Transverse colon (tissue), 4 donors: ENCODE data around the gene COL23A1.
"Not testable (repeated sequence)": the region's sequence is repeated elsewhere in the genome, so short reads cannot be mapped to it uniquely, and the experiment has no call there.

Experiments used
- CTCF ChIP-seq, 5 experiments: fragments of 200-600 bp in 3 of 5; fragments of 450-650 bp in 2 of 5; sonication (generic) in 3 of 5; IDR thresholded peaks; 1 replicate in 2 of 5; 2 replicates in 3 of 5; pipeline ENCODE4 v1.5.1; 2016 to 2017; ENCODE audit warnings: antibody characterized with exemption in 5 of 5, inconsistent platforms in 3 of 5, mild to moderate bottlenecking in 2 of 5, moderate library complexity in 1 of 5
- EP300 ChIP-seq: sonication (generic); formaldehyde crosslinking; IDR thresholded peaks from one replicate; pipeline ENCODE4 v1.6.1; 2017; ENCODE audit warnings: antibody characterized with exemption, low read depth
- POLR2A ChIP-seq: fragments of 450-650 bp; IDR thresholded peaks from one replicate; pipeline ENCODE4 v1.6.1; 2016; ENCODE audit warnings: antibody characterized with exemption, mild to moderate bottlenecking, moderate library complexity
- POLR2AphosphoS5 ChIP-seq, 3 donors: sonication (generic); formaldehyde crosslinking; IDR thresholded peaks; one replicate each; pipeline ENCODE4 v1.6.1; 2016; ENCODE audit warnings: antibody characterized with exemption in 3 of 3

GRCh38 chr5:178229111-178229510 is 361.1 kb downstream of the COL23A1 start:
- TF ChIP-seq POLR2A; CTCF (IDR thresholded peaks at IDR 0.05); EP300; POLR2AphosphoS5 (IDR thresholded peaks at IDR 0.05): not testable (repeated sequence)
